GM23248 (cell line): ENCODE results near the gene KPNA6. TPM values are rescaled to one million over a fixed set of nuclear protein-coding genes. Genes with fewer than 3 reads are reported as not detected.

Experiments used
- DNase-seq: peaks from one replicate; pipeline ENCODE4 v3.0.0-alpha.2; 2015
- H2AFZ ChIP-seq: fragments of 200-600 bp; sonication (generic); 2 replicates; pipeline ENCODE4 v1.6.1; 2016; ENCODE audit warnings: antibody characterized with exemption
- H3F3A ChIP-seq: fragments of 200-600 bp; sonication (generic); 2 replicates; pipeline ENCODE4 v1.6.1; 2016; ENCODE audit warnings: mild to moderate bottlenecking, antibody characterized with exemption, mixed run types; ENCODE audit not compliant: insufficient read depth
- H3K27ac ChIP-seq: fragments of 200-600 bp; sonication (generic); 2 replicates; pipeline ENCODE4 v1.5.1; 2016; ENCODE audit warnings: mild to moderate bottlenecking
- H3K27me3 ChIP-seq: fragments of 200-600 bp; sonication (generic); replicated peaks from 2 replicates; pipeline ENCODE4 v1.6.1; 2016; ENCODE audit warnings: mild to moderate bottlenecking; ENCODE audit not compliant: insufficient read depth
- H3K36me3 ChIP-seq: fragments of 200-600 bp; sonication (generic); 2 replicates; pipeline ENCODE4 v1.6.1; 2016; ENCODE audit warnings: low read depth, mild to moderate bottlenecking
- H3K4me1 ChIP-seq: fragments of 200-600 bp; sonication (generic); 2 replicates; pipeline ENCODE4 v1.6.1; 2016; ENCODE audit warnings: mild to moderate bottlenecking; ENCODE audit not compliant: insufficient read depth
- H3K4me2 ChIP-seq: fragments of 200-600 bp; sonication (generic); one replicate; pipeline ENCODE4 v1.6.1; 2016; ENCODE audit warnings: mild to moderate bottlenecking; ENCODE audit not compliant: unreplicated experiment
- H3K4me3 ChIP-seq: fragments of 200-600 bp; sonication (generic); 2 replicates; pipeline ENCODE4 v1.5.1; 2016; ENCODE audit warnings: mild to moderate bottlenecking
- H3K79me2 ChIP-seq: fragments of 200-600 bp; sonication (generic); 2 replicates; pipeline ENCODE4 v1.6.1; 2016; ENCODE audit warnings: mild to moderate bottlenecking; ENCODE audit not compliant: insufficient read depth
- H3K9ac ChIP-seq: fragments of 200-600 bp; sonication (generic); 2 replicates; pipeline ENCODE4 v1.6.1; 2016; ENCODE audit warnings: mild to moderate bottlenecking
- H3K9me2 ChIP-seq: fragments of 200-600 bp; sonication (generic); 2 replicates; pipeline ENCODE4 v1.6.1; 2016; ENCODE audit warnings: mixed run types, mild to moderate bottlenecking, moderate library complexity; ENCODE audit not compliant: insufficient read depth
- H3K9me3 ChIP-seq: fragments of 200-600 bp; sonication (generic); one replicate; pipeline ENCODE4 v1.6.1; 2017; ENCODE audit warnings: low read depth
- H4K20me1 ChIP-seq: fragments of 200-600 bp; sonication (generic); 2 replicates; pipeline ENCODE4 v1.6.0; 2016; ENCODE audit not compliant: insufficient read depth
- EZH2 ChIP-seq: fragments of 200-600 bp; sonication (generic); IDR thresholded peaks from 2 replicates; pipeline ENCODE4 v1.6.1; 2018; ENCODE audit warnings: antibody characterized with exemption, mild to moderate bottlenecking; ENCODE audit not compliant: insufficient read depth, poor library complexity, severe bottlenecking
- EZH2phosphoT487 ChIP-seq: fragments of 200-600 bp; sonication (generic); IDR thresholded peaks from 2 replicates; pipeline ENCODE4 v1.6.1; 2018; ENCODE audit warnings: antibody characterized with exemption, moderate library complexity, mild to moderate bottlenecking, low read depth; ENCODE audit not compliant: insufficient read depth
- WGBS, 2 experiments: methylation state at CpG; one replicate each; pipeline ENCODE4 v1.1.6; 2015 to 2017; ENCODE audit warnings: low lambda C conversion rate in 2 of 2, low coverage in 1 of 2; ENCODE audit errors: missing lambda C conversion rate in 2 of 2; 5-methylcytosine and 5-hydroxymethylcytosine counted together
- in situ Hi-C: fragments of 300-500 bp; cut with MboI; formaldehyde crosslinking; loops from 2 replicates; pipeline ENCODE4 v1.15.0; 2020
- polyA plus RNA-seq: library from polyadenylated mRNA; unstranded; fragments of >200 nt; fragmentation: Nextera tagmentation; extraction: Ambion mirVana; gene quantifications from 2 replicates; pipeline ENCODE4 v1.2.1, GENCODE V29; 2016
- total RNA-seq: library from RNA; depleted of rRNA; stranded (reverse); fragments of >200 nt; shearing (Covaris generic); gene quantifications from 2 replicates; pipeline ENCODE4 v1.2.3, GENCODE V29; 2014

The KPNA6 gene
- total and polyA plus RNA-seq, 2 experiments from 2014 or later, result 38.3 to 56.0 TPM

DNA sequence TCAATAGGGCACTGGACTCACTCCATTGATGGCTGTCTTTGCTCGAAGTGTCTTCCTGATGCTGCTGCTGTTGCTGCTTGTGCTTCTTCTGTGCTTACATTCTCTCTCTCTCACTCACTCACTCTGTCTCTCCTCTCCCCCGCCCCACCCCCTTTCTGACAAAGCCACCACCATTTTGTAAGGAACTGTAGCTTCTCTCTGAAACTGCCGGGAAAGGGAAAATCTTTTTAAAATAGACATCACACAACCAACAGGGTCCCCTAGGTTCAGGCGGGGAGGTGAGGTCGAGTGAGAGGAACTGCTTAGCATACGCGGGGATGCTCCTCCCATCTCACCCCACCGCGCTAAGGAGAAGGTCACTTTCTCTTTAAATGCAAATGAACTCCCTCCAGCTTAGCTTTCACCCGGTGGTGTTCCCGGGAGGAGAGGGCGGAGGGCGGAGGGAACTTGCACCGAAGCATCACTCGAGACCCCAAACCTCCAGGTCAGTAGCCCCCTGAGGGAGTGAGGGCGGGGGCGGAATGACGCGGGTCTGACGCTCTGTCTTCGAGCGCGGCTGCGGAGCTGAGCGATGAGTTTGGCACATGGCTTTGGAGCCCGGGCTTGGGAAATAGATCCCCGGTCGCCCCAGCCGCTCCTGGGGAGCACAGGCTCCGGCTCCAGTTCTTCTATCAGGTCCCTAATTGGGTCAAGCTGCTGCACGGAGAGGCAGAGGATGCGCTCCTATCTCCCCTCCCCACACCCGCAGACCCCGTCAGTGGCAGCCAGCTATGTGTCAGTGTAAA, 92.6 kb downstream of the KPNA6 start, which contains the start of gene CCDC28B:
TSS of gene CCDC28B (plus strand) at position 370 of the 785 bp plus-strand sequence. CDS start 1,341 bp downstream, outside the sequence.
- Histone ChIP-seq H3K9ac (peak within 1 kb of the TSS; percentile 92), H3K79me2 (no peaks in the 10 kb centered on the region), H3F3A (peaks cover 45% of the 10 kb centered on the region), H4K20me1 (no peaks in the 10 kb centered on the region), H3K4me1 (peaks cover 31% of the 10 kb centered on the region), H3K36me3 (peaks cover 14% of the 10 kb centered on the region), H3K4me2 (peak within 1 kb of the TSS; percentile 93), H3K27me3 (no peaks in the 10 kb centered on the region), H3K9me3 (no peaks in the 10 kb centered on the region), H3K4me3 (peak within 1 kb of the TSS; percentile 83), H3K9me2 (no peaks in the 10 kb centered on the region), H2AFZ (peak within 1 kb of the TSS; percentile 85), H3K27ac (peak within 1 kb of the TSS; percentile 96)
- TF ChIP-seq EZH2phosphoT487 (no peak), EZH2 (no peak)
- peak; percentile 92 for DNase-seq
- WGBS, 2 experiments, result 0 to 2% methylated on average over 33 to 34 of the region's 34 CpGs
- in situ Hi-C loops, result no loop called here

DNA sequence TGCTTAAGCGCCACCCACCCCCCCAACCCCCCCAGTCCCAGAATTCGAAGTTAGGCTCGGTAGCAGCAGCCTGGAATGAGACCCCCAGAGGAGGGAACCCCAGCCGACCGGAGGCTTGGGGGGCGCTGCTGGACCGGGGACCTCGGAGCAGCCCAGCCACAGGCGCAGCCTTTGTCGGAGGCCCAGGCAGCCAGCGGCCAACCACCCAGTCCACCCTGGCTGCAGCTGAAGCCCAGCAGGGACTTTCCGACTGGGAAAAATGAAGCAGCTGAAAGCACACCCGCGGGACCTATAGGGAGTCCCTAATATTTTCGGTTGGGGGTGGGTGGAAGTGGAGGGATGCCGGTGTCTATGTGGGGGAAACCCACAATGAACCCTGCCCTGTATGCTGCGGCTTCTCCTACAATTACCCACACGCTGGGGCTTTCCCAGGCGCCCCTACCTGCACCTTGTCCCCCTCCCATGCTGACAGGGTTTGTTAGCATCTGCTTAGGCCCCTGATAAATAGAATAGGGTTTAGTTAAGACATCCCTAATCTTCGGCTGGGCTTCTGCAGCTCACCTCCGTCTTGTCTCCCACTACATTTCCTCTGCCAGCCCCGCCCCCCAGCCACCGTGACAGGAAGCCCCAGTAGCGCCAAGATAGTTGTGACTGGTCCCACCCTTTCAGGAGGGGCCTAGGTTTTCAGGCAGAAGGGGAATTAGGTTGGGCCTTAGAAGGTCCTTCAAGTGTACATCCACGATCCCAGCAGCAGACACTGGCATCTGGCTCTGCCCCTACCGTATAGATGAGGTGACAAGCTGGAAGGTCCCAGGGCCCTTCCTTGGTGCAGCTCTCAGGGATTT, 93.4 kb downstream of the KPNA6 start:
- H3F3A ChIP-seq, result peaks cover 37% of the 10 kb centered on the region
- H3K36me3 ChIP-seq, result peaks cover 5% of the 10 kb centered on the region; the same call in 1 of the 2 replicates
- peak overlapping the region; percentile 83 for H3K4me3 ChIP-seq
- peak overlapping the region; percentile 96 for H3K27ac ChIP-seq
- no peaks in the 10 kb centered on the region for H4K20me1 ChIP-seq
- peaks cover 27% of the 10 kb centered on the region for H3K4me1 ChIP-seq
- peak overlapping the region; percentile 85 for H2AFZ ChIP-seq
- no peaks in the 10 kb centered on the region for H3K9me2 ChIP-seq
- no peaks in the 10 kb centered on the region for H3K27me3 ChIP-seq
- in situ Hi-C loops, result no loop called here
- peak; percentile 85 for DNase-seq
- H3K9me3 ChIP-seq, result no peaks in the 10 kb centered on the region
- H3K9ac ChIP-seq, result peak overlapping the region; percentile 92
- H3K79me2 ChIP-seq, result no peaks in the 10 kb centered on the region
- WGBS, 2 experiments, result 2% methylated on average over 26 of the region's 26 CpGs
- TF ChIP-seq EZH2 (no peak), EZH2phosphoT487 (no peak)
- H3K4me2 ChIP-seq, result peak overlapping the region; percentile 93

DNA sequence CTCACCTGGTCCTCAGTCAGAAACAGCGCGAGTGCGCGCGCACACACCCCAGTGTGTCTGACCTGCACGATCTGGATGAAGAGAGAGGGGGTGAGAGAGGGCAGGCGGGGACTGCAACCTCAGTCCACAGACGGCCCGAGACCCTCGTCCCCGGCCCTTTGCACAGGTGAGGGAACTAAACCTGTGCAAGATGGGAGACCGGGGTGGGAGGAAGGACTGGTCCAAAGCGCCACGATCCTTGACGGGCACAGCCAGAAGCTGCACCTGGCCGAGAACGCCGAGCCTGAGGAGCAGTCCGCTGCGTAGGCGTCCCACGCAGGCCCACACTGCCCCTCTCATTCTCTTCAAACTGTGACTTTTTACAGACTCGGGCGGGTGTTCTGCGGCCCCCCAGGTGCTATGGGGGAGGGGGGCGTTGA, 97.1 kb downstream of the KPNA6 start:
- Histone ChIP-seq H3K27me3 (no peaks in the 10 kb centered on the region), H3K27ac (peak overlapping the region; percentile 18; the same call in 1 of the 2 replicates), H3K36me3 (no peaks in the 10 kb centered on the region), H2AFZ (peak overlapping the region; percentile 79), H3K9me2 (no peaks in the 10 kb centered on the region), H3K4me1 (peaks cover 10% of the 10 kb centered on the region; the same call in 1 of the 2 replicates), H3F3A (peaks cover 7% of the 10 kb centered on the region), H3K79me2 (no peaks in the 10 kb centered on the region), H4K20me1 (no peaks in the 10 kb centered on the region), H3K9ac (peak overlapping the region; percentile 88), H3K9me3 (no peaks in the 10 kb centered on the region), H3K4me2 (peak overlapping the region; percentile 91), H3K4me3 (peak overlapping the region; percentile 79)
- peak; percentile 53 for DNase-seq
- no peak for TF ChIP-seq EZH2phosphoT487
- TF ChIP-seq EZH2, result no peak
- in situ Hi-C loops, result no loop called here
- 21 to 25% methylated on average over 25 to 26 of the region's 26 CpGs for WGBS, 2 experiments
